Activated naive CD4-positive, alpha-beta T cell treated with anti-CD3 and anti-CD28 coated beads, Interleukin-2, amount 50 U/mL, for 72 hours (primary cell): ENCODE data around the gene CEP162. TPM values are rescaled to one million over a fixed set of nuclear protein-coding genes. Genes with fewer than 3 reads are reported as not detected.

ENCODE experiments used
- ATAC-seq, 2 donors: fragments of 150-1000 bp; cut with Tn5 transposase; 2 replicates each; pipeline ENCODE4 v1.10.0; 2021; ENCODE audit warnings: mild to moderate bottlenecking in 2 of 2, moderate library complexity in 2 of 2
- DNase-seq, 2 donors: peaks; one replicate each; pipeline ENCODE4 v3.0.0; 2021 to 2022; ENCODE audit warnings: low spot score in 2 of 2
- H3K27ac Mint-ChIP-seq, 2 donors: one replicate each; pipeline ENCODE4 v1.8.0; 2022; ENCODE audit warnings: mild to moderate bottlenecking in 2 of 2, mixed read lengths in 2 of 2
- H3K36me3 Mint-ChIP-seq, 2 donors: one replicate each; pipeline ENCODE4 v1.8.0; 2022; ENCODE audit warnings: mixed read lengths in 2 of 2
- H3K9me3 Mint-ChIP-seq, 2 donors: one replicate each; pipeline ENCODE4 v1.8.0; 2022; ENCODE audit warnings: mixed read lengths in 2 of 2
- total RNA-seq, 2 donors: library from RNA; stranded (reverse); gene quantifications; one replicate each; pipeline ENCODE4 v1.2.3, GENCODE V29; 2022

CEP162 gene
- 1 to 10 TPM; 4.9 to 8.0 TPM for total RNA-seq

- DNase-seq, result peak; percentile 84 to 89
- peak within 1 kb of the TSS; percentile 84 to 86 for H3K27ac Mint-ChIP-seq
- no peaks in the 10 kb centered on the region for H3K9me3 Mint-ChIP-seq
- no peaks in the 10 kb centered on the region for H3K36me3 Mint-ChIP-seq
- ATAC-seq, result peak; percentile 95 to 97
Observed at GRCh38 chr6:84227434-84228197, at the start of gene CEP162. CEP162 (minus strand) TSS chr6:84227643; CDS start chr6:84226393, 1,250 bp downstream.

- Mint-ChIP-seq H3K36me3 (no peaks in the 10 kb centered on the region), H3K9me3 (no peaks in the 10 kb centered on the region), H3K27ac (no peak overlapping the region)
- ATAC-seq (no peak), DNase-seq (no peak)
Observed at GRCh38 chr6:84274856-84275255, 47.4 kb upstream of the CEP162 start.

- Mint-ChIP-seq H3K36me3 (no peaks in the 10 kb centered on the region), H3K27ac (no peak overlapping the region), H3K9me3 (no peaks in the 10 kb centered on the region)
- no peak for DNase-seq
- ATAC-seq, result no peak
Observed at GRCh38 chr6:84273048-84273809, 45.8 kb upstream of the CEP162 start.

GRCh38 chr6:84272298-84272697 lies 44.9 kb upstream of the CEP162 start:
- no peak for ATAC-seq
- H3K27ac Mint-ChIP-seq, result no peak overlapping the region
- DNase-seq, result no peak

GRCh38 chr6:84271061-84271716 lies 43.7 kb upstream of the CEP162 start:
- no peak for DNase-seq
- Mint-ChIP-seq H3K27ac (no peak overlapping the region), H3K36me3 (no peaks in the 10 kb centered on the region), H3K9me3 (no peaks in the 10 kb centered on the region)
- no peak for ATAC-seq

More at GRCh38 chr6:84272298-84272697, 44.9 kb upstream of the CEP162 start:
- Mint-ChIP-seq H3K36me3 (no peaks in the 10 kb centered on the region), H3K9me3 (no peaks in the 10 kb centered on the region)

- DNase-seq, result no peak
- Mint-ChIP-seq H3K27ac (no peak overlapping the region), H3K36me3 (no peaks in the 10 kb centered on the region), H3K9me3 (no peaks in the 10 kb centered on the region)
- ATAC-seq, result no peak
Observed at GRCh38 chr6:84269947-84270733, 42.7 kb upstream of the CEP162 start.

- Mint-ChIP-seq H3K9me3 (no peaks in the 10 kb centered on the region), H3K27ac (no peak overlapping the region), H3K36me3 (no peaks in the 10 kb centered on the region)
- DNase-seq (no peak), ATAC-seq (no peak)
Observed at GRCh38 chr6:84268781-84269180, 41.3 kb upstream of the CEP162 start.

- Mint-ChIP-seq H3K27ac (no peak overlapping the region), H3K9me3 (no peaks in the 10 kb centered on the region), H3K36me3 (no peaks in the 10 kb centered on the region)
- DNase-seq (no peak), ATAC-seq (no peak)
Observed at GRCh38 chr6:84263557-84263956, 36.1 kb upstream of the CEP162 start.

- ATAC-seq, result no peak
- Mint-ChIP-seq H3K27ac (no peak overlapping the region), H3K36me3 (no peaks in the 10 kb centered on the region), H3K9me3 (no peaks in the 10 kb centered on the region)
- DNase-seq, result no peak
Observed at GRCh38 chr6:84260926-84261325, 33.5 kb upstream of the CEP162 start.

GRCh38 chr6:84260196-84260595 lies 32.8 kb upstream of the CEP162 start:
- Mint-ChIP-seq H3K27ac (no peak overlapping the region), H3K36me3 (no peaks in the 10 kb centered on the region), H3K9me3 (no peaks in the 10 kb centered on the region)
- ATAC-seq (no peak), DNase-seq (no peak)

GRCh38 chr6:84258866-84259265 lies 31.4 kb upstream of the CEP162 start:
- no peak for DNase-seq
- no peak for ATAC-seq
- no peak overlapping the region for H3K27ac Mint-ChIP-seq
- H3K36me3 Mint-ChIP-seq, result no peaks in the 10 kb centered on the region
- no peaks in the 10 kb centered on the region for H3K9me3 Mint-ChIP-seq

GRCh38 chr6:84258268-84258667 lies 30.8 kb upstream of the CEP162 start:
- H3K9me3 Mint-ChIP-seq, result no peaks in the 10 kb centered on the region
- ATAC-seq, result no peak
- DNase-seq, result no peak
- H3K27ac Mint-ChIP-seq, result no peak overlapping the region
- H3K36me3 Mint-ChIP-seq, result no peaks in the 10 kb centered on the region

- no peak for DNase-seq
- no peak for ATAC-seq
- H3K36me3 Mint-ChIP-seq, result no peaks in the 10 kb centered on the region
- H3K27ac Mint-ChIP-seq, result no peak overlapping the region
- H3K9me3 Mint-ChIP-seq, result no peaks in the 10 kb centered on the region
Observed at GRCh38 chr6:84255641-84256040, 28.2 kb upstream of the CEP162 start.

- Mint-ChIP-seq H3K9me3 (no peaks in the 10 kb centered on the region), H3K36me3 (no peaks in the 10 kb centered on the region), H3K27ac (no peak overlapping the region)
- ATAC-seq (no peak), DNase-seq (no peak)
Observed at GRCh38 chr6:84253380-84253779, 25.9 kb upstream of the CEP162 start.

GRCh38 chr6:84251891-84252539 lies 24.6 kb upstream of the CEP162 start:
- DNase-seq (no peak), ATAC-seq (no peak)
- Mint-ChIP-seq H3K9me3 (no peaks in the 10 kb centered on the region), H3K27ac (no peak overlapping the region), H3K36me3 (no peaks in the 10 kb centered on the region)

- DNase-seq (no peak), ATAC-seq (no peak)
- Mint-ChIP-seq H3K9me3 (no peaks in the 10 kb centered on the region), H3K27ac (no peak overlapping the region), H3K36me3 (no peaks in the 10 kb centered on the region)
Observed at GRCh38 chr6:84249724-84250123, 22.3 kb upstream of the CEP162 start.
